ENCODE measurements around the gene ARHGAP25.

Gene ARHGAP25

DNA sequence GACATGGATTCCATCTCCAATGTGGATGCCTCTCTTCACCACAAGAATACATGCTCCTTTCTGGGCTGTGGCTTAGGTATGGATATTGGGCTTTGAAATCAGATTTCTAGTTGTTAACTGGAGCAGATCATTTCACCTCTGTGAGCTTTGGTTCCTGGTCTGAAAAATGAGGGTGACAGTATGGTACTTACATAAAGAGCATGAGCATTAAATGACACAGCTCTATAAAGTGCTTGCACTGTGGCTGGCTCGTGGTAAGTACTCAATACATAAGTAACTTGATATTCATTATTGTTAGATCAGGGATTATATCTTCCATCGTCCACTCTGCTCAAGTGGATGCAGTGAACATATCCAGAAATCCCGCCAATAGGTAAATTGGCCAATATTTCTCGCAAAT is 33.4 kb downstream of the ARHGAP25 start:
- DNase-seq, result no peak

DNA sequence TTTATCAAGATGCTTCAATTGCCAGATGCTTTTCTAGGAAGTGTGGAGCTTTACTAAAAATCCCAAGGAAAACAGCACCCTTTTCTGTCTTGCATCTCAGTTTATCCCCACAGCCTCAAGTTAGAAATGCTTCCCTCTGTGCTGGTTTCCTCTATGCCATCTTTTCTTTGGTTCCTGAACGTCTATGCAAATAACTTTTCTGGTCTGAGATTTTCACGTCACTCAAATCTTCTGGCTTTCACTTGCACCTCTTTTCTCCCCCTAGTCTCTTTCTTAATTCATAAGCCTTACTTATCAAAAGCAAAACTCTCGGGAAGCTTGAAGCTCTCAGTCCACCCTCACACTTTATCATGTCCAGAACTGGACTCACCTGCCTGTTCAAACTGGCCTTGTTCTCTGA is 33.9 kb downstream of the ARHGAP25 start:
- DNase-seq, result no peak

DNA sequence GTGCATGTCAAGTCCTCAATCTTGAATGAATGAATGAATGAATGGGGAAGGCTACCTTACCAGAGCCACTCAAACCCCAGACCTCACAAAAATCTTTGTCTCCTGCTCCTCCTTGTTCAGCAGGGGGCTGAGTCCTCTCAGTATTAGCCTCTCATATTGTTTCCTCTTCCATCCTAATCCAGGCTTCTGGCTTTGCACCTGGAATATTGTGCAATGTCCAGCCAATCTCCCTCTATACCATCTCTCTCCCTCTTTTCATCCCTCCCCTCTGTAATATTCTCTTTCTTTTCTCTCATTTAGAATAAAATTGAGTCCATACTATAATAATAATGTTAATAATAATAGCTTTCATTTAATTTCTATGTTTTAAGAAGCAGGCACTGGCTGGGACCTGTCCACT is 34.3 kb downstream of the ARHGAP25 start:
- no peak for DNase-seq

DNA sequence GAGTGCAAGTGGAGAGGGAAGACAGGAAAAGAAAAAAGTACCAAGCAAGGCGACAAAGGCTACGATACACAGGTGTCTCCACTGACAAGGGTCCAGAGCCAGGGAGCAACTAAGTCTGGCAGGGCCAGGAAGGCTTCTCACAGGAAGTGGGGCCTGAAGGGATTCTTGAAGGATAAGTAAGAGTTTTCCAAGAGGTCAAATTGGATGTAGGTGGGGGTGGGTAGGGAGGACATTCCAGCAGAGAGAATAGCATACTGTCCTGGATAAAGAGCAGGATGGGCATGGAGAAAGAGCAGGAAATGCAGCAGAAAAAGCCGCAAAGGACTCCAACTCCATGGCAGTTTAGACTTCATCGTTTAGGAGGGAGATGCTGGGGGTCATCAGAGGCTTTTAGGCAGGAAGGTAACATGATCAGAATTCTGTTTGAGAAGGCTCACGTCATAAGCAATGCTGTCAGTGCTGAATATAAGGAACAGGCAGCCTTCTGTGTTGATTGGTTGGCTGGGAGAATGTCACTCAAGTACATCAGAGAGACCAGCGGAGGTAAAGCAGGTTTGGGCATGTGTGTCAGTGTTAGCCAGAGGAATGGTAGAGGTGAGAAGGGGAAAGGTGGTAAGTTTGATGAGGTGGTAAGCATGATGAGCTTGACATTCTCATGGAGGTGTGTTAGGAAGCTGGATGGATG is 35.1 kb downstream of the ARHGAP25 start:
- DNase-seq, result no peak

DNA sequence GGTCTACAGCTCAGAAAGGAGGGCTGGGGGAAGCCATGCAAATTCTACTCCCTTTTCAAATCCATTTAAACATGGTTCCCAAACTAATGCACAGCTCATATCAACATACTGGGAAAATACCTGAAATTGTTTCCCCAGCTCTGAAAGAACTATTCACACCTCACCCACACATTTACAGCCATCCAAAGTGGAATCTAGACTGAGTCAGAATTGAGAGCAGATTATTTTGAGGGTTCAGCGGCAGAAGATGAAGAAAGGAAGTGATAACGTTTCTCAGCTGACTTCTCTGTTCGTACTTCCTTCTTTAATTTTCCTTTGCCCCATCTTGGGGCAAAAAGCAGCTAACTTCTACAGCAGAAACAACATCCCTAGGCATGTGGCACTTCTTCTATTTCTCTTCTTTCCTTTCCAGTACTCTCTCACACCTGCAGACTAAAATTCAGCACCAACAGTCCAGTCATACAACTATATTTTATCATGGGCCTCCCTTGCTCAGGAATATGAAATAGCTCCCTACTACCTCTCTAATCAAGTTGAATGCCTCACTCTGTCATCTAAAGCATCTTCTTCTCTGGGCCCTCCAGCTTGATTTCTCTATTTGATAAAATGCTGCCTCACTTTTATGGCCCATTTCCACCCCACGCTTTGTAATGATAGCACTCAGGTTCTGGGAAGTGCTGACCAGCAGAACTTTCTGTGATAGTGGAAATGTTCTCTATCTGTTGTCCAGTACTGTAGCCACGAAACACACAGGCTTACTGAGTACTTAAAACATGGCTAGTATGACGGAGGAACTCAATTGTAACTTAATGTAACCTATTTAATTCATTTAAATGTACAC is 35.9 kb downstream of the ARHGAP25 start:
- DNase-seq, result no peak

DNA sequence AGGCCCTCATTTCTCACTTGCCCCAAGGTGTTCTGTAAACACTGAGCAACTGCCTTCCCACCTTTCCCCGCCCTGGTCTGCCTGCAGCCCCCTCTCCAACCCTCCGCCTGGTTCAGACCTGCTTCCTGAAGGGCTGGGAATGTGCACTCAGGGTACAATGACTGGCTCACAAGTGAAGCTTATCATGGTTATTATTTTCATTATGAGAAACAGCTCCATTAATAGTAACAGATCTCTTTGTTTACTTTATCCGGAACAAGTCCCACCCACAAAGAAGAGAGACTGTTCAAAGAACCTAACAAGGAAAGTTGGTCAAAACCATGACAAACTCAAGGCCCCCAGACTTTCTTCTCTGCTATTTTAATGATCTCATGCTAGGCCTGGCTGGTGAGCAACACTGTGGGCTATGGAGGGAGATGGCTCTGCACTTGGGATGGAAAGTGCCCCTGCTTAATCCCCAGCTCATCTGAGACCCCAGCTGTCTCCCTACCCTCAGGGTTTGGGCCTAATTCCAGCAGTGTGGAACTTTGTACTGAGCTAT is 36.7 kb downstream of the ARHGAP25 start:
- no peak for DNase-seq

DNA sequence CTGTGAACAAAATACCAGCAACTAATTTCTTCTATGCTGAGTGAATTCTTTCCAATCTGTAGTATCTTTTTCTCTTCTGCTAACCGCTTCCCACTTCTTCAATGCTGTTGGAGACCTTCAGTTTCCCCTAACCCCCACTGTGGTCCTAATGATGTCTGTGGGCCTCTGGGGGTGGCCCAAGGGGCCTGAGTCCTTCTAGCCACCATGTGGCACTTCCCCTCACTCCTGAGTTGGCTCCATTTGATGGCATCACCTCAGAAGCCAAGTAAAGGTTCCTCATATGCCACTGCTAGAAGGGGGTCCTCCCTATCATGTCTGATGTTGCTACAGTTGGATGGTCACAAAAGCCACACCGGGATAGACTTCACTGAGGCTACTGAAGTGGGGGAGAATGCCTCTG is 37.5 kb downstream of the ARHGAP25 start:
- DNase-seq, result no peak

DNA sequence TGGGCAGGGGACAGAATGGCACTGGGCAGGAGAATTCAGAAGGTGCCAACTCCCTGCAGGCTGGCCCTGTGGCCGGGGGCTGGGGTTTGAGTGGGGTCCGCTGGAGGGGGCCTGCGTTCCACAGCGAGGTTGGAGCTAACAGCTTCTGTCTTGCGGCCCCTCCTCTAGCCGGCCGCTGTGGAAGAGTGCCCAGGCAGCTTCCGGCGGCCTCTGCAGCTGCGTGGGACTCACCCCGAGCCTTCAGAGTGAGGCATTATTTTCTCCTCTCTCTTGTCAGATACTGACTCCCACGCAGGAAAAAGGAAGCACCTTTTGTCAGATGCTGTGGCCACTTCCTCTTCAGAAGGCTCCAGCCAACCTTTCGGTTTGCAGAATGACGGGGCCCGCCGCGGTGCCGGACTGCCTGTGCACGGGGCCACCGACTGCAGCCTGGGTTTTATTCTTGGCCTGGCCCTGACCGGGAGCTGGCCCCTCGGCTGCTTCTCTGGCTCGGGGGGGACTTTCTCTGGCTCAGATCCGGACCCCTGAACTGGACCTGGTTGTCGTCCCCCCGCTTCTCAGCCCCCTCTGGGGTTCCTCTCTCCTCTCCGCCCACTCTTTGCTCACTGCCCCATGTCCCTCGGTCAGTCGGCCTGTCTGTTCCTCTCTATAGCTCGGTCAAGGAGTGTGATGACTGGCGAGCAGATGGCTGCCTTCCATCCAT is 40.1 kb downstream of the ARHGAP25 start:
- peak; percentile 87 for DNase-seq

DNA sequence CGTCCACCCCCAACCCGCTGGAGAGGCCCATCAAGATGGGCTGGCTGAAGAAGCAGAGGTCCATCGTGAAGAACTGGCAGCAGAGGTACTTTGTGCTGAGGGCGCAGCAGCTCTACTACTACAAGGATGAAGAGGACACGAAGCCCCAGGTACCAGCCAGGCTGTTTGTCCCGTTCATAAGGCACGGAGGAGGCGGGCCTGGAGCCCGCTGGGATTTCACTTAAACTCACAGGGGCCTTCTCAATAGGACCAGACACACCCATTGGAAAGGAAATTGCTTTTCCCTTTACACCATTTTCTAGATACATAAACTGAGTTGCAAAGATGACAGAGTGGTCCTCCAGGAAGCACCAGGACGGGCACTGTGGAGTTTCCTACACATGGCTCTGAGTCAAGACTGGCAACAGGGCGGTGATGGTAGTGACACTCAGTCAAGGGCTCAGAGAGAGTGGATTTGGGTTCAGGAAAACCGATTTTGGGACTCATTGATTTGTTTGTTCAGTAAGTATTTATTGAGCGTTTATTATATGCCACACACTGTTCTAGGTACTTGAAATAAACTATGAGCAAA is 40.7 kb downstream of the ARHGAP25 start:
- no peak for DNase-seq

DNA sequence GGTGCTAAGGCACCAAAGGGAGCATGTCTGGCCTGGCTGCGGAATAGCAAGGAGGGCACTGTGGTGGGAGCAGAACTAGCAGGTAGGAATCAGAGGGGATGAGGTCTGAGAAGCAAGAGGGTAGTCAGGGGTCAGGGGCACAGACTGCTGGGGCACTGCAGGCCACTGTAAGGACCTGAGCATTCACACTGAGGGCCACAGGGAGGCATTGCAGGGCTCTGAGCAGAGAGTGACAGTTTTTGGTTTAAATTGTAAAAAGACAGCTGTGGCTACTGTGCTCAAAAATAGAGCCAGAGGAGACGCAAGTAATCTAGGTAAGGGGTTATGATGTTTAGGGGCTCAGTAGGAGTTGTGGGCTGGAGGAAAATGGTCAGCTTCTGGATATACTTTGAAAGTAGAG is 41.5 kb downstream of the ARHGAP25 start:
- peak; percentile 26 for DNase-seq

DNA sequence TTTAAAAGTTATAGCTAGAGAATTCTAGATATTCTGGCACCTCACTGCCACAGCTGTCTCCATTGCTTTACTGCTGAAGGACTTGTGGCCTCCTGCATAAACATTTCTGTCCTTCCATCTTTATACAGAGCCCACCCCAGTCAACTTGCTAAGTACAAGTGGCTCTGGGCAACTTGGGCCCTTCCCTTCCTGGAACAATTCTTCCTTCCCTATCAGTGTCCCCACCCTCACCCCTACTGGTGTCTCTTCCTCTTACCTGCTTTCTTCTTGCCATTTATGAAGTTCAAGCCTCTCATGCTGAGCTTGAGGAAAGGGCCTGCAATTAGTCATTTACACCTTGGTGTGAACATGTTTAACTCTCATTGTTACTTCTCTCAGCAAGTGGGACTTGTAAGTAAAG is 45.0 kb downstream of the ARHGAP25 start:
- no peak for DNase-seq

DNA sequence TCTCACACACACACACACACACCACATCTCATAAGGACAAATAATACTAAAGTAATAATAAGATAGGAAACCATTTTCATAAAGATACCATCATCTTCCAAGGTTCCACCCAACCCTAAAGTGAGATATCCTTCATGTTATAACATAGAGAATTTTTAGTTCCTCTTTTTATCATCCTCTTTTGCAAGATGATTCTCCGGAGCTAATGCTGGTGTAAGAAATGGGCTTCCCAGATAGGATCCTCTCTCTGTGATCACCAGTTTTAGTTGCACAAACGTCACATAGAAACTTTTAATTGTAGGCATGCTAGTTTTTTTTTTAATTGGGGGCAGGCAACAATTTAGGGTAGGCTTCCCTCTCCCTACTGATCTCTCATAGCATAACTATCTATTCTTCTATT is 49.6 kb downstream of the ARHGAP25 start:
- no peak for DNase-seq

DNA sequence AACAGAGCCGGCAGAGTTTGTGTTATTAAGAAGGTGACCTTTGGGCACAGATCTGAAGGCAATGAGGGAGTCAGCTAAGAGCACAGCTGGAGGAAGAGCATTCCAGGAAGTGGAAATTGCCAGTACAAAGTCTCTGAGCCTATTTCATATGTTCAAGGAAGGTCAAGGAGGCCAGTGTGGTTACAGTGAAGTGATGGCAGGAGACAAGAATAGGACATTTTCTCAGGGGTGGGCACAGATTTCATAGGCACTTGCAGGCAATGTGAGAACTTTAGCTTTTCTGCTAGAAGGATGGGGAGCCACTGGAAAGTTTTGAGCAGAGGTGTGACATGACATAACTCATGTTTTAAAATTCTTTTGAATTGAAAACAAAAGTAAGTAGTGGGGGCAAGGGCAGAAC is 50.3 kb downstream of the ARHGAP25 start:
- no peak for DNase-seq

DNA sequence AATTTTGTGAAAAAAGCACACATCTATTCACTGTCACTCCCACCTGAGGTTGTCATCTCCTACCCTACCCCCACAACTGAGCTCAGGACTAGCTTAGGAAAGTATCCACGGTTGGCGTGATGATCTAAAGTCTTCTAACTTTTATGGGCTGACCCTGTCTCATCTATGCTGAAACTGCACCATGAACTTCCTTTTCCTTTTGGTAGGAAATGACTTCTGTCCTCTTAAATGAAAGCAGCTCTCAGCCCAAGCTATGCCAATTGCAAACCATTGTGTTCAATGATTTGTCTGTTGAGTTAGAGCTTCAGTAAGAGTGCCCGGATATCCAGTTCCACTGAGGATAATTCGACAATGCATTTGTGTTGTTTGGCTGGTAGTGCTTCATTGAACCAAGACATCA is 52.7 kb downstream of the ARHGAP25 start:
- no peak for DNase-seq

DNA sequence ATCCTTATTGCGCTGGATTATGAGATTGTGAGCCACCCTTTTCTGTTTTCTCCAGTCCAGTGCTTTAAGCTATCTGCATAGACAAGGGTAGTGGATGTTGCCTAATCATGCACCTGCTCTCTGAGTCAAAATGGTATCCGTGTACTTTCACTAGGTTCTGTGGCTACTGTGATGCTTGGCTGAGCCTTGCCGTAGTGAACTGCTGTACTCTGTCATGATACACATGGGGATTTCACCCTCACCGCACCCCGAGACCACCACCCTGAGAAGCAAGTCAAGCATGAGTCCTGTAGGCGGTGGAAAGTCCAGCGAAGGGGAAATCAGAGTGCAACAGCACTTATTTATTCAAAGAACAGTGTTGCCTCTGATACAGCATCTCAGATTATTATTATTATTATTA is 55.0 kb downstream of the ARHGAP25 start:
- DNase-seq, result no peak

DNA sequence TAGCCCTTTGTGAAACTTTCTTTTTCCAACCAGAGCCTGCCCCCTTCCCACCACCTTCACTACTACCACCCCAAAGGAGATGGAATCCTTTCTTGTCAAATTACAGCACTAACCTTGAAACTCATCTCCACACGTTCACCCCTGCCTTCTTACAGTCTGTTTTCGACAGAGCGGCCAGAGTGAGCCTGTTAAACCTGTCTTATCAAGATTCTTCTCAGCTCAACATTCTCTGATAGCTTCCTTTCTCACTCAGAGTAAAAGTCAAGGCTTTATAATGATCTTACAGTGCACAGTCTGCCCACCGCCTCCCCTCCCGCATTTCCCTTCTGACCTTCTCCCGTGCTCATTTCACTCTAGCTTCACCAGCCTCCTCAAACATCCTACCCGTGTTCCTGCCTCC is 56.0 kb downstream of the ARHGAP25 start:
- DNase-seq, result no peak

DNA sequence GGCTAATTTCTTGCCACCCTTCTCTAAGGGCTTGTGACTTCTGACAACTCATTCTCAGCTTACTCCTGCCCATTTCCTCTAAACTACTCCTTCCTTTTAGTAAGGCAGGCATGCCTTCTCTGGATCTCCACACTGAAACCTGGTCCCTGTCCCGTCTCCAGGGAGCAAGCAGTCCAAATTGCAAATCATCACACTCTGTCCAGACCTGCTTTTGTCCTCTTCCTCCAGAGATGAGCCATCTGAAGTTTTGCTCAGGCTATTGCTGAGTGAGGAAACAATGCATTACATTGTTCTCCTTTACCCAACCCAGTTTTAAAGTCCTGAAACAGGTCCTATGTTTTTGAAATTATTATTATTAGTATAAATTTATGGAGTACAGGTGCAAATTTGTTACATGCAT is 57.3 kb downstream of the ARHGAP25 start:
- no peak for DNase-seq

DNA sequence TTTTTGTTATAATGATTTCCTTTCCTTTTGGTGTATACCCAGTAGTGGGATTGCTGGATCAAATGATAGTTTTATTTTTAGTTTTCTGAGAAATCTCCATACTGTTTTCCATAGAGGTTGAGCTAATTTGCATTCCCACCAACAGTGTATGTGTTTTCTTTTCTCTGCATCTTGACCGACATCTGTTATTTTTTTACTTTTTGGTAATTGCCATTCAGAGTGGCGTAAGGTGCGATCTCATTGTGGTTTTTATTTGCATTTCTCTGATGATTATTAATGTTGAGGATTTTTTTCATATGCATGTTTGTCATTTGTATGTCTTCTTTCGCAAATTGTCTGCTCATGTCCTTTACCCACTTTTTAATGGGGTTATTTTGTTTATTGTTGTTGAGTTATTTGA is 58.1 kb downstream of the ARHGAP25 start:
- DNase-seq, result no peak

DNA sequence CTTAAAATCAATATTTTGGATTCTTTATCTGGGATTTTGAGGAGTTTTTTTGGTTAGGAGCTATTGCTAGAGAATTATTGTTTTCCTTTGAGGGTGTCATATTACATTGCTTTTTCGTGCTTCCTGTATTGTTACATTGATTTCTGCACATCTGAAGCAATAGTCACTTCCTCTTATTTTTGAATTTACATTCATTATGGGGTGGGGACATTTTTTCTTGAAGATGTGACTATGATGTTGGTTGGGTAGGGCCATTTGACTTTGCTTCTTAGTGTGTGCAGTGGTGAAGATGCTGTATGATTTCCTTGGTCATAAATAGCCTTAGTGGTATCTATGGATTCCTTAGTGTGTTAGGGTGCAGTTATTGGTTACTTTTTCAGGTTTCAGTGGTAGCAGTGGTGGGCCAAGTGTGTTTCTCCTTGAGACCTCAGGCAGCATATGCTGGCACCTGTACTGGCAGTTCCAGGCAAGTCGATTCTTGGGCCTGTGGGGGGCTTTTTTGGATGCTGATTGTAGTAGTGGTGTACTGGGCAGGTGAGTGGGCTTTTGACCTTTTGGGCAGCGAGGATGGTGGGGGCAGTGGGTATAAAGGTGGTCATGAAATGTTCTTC is 61.8 kb downstream of the ARHGAP25 start:
- no peak for DNase-seq

DNA sequence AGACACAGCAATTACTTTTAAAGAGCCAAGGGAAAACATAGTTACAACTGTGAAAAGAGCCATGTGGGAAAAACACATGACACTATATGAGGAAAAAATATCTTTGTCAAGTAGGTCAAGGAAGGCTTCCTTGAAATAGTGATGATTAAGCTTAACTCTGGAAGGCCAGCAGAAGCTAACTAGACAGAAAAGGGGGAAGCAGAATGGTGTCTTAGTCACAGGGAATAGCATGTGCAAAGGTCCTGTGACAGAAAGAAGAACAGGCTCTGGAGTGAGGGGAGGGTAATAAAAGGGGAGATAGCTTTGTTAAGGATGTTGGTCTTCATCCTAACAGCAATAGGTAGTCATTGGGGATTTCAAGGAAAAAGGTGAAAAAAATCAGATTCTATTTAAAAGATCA is 64.0 kb downstream of the ARHGAP25 start:
- DNase-seq, result no peak

DNA sequence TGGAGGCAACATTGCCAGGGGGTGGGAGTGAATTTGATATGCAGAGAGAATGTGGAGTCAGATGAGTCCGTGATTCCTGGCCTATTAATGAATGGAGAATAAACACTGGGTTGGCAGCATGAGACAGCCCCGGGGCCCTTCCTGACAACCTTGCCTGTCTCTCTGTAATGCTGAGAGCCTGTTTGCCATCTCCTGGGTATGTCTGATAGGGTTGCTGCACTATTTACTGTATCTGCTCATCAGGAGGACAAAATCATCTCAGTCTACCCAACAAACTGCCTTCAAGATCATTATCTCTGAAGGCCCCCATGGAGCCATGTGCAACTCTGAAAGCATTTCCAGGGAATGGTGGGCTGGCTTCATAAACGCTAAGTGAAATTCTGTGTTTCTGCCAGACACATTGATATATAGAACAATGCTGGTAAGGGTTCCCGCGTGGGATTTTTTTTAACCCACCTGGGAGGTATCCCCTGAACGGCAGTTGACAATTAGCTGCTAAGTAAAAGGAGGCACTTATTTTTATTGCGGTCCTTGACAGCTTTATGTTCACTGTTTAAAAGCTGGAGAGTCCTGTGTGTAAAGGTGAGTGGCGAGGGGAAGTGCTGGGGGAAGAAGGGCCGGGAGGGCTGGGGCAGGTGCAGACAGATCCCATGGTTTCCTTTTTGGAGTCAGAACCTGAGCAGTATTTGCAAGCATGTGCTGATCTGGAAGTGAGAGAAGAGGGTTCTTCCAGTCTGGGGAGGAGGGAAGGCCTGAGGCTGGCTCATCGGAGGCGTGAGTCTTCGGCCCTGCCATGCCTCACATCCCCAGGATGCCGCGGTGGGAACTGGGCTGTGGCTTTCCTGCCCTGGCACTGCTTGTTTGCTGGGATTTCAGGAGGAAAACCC is 64.8 kb downstream of the ARHGAP25 start:
- DNase-seq, result no peak

DNA sequence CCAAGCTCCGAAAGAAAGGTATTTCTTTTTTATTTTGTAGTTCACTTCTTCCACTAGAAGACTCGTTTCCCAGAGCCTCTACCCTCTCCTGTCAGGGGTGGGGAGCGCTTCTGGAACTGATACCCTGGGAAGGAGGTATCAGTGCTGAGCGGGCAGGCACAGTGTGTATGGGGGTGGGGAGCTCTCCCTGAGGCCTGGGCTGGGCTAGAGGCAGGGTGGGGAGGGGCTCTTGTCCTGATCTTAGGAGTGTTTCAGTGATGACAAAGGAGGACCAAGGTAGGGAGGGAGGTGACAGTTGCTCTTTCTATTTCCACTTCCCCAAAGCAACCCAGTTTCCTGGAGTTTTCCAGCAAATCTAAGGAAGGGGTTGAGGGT is 65.4 kb downstream of the ARHGAP25 start:
- no peak for DNase-seq
